ENCODE results near the gene PLEKHH1.

DNA sequence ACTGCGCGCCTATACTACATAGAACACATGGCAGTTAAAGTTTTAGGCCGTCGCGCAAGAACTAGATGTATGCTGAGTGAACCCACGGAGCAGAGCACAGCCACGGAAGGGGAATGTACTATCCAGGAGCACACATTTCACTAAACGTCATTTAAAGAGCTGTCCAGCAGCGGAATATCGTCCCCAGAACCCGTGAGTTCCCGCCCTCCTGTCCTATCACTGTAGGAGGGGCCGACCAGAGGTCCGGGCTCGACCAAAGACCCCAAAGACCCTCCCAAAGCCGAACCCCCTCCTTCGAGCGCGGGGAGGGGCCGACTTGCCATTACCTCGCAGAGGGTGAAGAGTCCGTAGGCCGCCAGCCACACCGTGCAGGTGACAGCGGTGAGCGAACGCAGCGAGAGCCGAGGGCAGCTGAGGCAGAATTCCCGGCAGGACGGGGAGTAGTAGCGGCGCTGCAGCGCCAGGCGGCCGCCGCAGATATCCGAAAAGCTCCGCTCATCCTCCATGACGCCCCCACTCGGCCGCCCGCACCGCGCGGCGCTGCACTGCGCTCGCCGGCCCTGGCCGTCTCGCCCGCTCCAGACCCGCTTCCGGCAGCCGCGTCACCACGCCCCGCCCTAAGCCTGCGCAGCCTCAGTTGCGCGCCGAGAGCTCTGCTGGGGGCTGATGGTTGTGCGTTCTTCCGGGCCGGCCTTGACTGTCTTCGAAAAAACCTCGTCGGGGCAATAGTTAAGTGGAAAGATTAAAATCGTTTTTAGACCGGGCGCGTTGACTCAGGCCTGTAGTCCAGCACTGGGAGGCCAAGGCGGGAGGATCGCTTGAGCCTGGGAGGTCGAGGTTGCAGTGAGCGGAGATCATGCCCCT lies 66.8 kb downstream of the PLEKHH1 start, which contains the start of gene PIGH:
- TF ChIP-seq, protein P1, sequence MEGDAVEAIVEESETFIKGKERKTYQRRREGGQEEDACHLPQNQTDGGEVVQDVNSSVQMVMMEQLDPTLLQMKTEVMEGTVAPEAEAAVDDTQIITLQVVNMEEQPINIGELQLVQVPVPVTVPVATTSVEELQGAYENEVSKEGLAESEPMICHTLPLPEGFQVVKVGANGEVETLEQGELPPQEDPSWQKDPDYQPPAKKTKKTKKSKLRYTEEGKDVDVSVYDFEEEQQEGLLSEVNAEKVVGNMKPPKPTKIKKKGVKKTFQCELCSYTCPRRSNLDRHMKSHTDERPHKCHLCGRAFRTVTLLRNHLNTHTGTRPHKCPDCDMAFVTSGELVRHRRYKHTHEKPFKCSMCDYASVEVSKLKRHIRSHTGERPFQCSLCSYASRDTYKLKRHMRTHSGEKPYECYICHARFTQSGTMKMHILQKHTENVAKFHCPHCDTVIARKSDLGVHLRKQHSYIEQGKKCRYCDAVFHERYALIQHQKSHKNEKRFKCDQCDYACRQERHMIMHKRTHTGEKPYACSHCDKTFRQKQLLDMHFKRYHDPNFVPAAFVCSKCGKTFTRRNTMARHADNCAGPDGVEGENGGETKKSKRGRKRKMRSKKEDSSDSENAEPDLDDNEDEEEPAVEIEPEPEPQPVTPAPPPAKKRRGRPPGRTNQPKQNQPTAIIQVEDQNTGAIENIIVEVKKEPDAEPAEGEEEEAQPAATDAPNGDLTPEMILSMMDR (IDR thresholded peaks at IDR 0.05) = peak; percentile 37 to 80 (median 77)
- peak; percentile 83 to 90 (median 88) for TF ChIP-seq POLR2A (IDR thresholded peaks at IDR 0.05)
